ENCODE data around the gene SMIM45.

SMIM45 gene

GRCh38 chr22:41919357-41920224 is 32.4 kb upstream of the SMIM45 start:
- CTCF ChIA-PET = no interaction called here
- peaks cover 10 to 47% of the 10 kb centered on the region in 2 experiments for H3K27me3 ChIP-seq (replicated peaks in 1 of 2; ENCODE audit: control insufficient read depth in 2 of 2, extremely low read depth in 1 of 2, insufficient read depth in 2 of 2, low read length in 1 of 2)
- POLR2A ChIA-PET = interaction anchor here in 1 of 2 donors (0.6 kb wide), 1 partner anchor 57 kb away, joined by 3 read pairs; no protein-coding TSS in a partner anchor
- H3K27ac ChIP-seq (ENCODE audit: low read length) = peak overlapping the region; percentile 7
- peaks cover 20 to 29% (median 23%) of the 10 kb centered on the region in 3 donors for H3K4me1 Mint-ChIP-seq
- no peaks in the 10 kb centered on the region for H3K36me3 Mint-ChIP-seq
- no peaks in the 10 kb centered on the region for H3K9me3 ChIP-seq
- no peaks in the 10 kb centered on the region for H3K36me3 ChIP-seq (ENCODE audit: control insufficient read depth in 2 of 2, extremely low read depth in 1 of 2, insufficient read depth in 1 of 2, low read length in 1 of 2)
- H3K9me3 Mint-ChIP-seq = no peaks in the 10 kb centered on the region
- H3K4me1 ChIP-seq (ENCODE audit: control insufficient read depth in 1 of 2, extremely low read depth in 1 of 2, insufficient read depth in 2 of 2, low read length in 2 of 2) = peaks cover 5 to 40% of the 10 kb centered on the region in 2 experiments
- 10% methylated on average over 49 of the region's 62 CpGs for WGBS (ENCODE audit: insufficient coverage)
- peak; percentile 46 to 66 (median 52) for ATAC-seq (replicated peaks in 1 of 4)
- DNase-seq = peak in 7 of 35 experiments; percentile 22 to 51 (median 33)
- H3K4me3 ChIP-seq (ENCODE audit: control insufficient read depth in 1 of 2, extremely low read depth in 1 of 2, low read length in 1 of 2) = peak overlapping the region; percentile 48 to 68
- peak overlapping the region in 1 of 2 donors; percentile 48 for H3K27ac Mint-ChIP-seq
- peaks cover 4 to 17% of the 10 kb centered on the region in 2 donors for H3K27me3 Mint-ChIP-seq
- peak overlapping the region; percentile 66 to 75 (median 67) for H3K4me3 Mint-ChIP-seq

- H3K36me3 ChIP-seq (ENCODE audit: control insufficient read depth in 2 of 2, extremely low read depth in 1 of 2, insufficient read depth in 1 of 2, low read length in 1 of 2) = no peaks in the 10 kb centered on the region
- ChIA-PET CTCF (interaction anchor here in 1 of 2 donors (1.3 kb wide), 1 partner anchor 174 kb away, joined by 3 read pairs; no protein-coding TSS in a partner anchor), POLR2A (no interaction called here)
- H3K27me3 ChIP-seq (replicated peaks in 1 of 2; ENCODE audit: control insufficient read depth in 2 of 2, extremely low read depth in 1 of 2, insufficient read depth in 2 of 2, low read length in 1 of 2) = peaks cover 10 to 47% of the 10 kb centered on the region in 2 experiments
- H3K4me3 ChIP-seq (ENCODE audit: control insufficient read depth in 1 of 2, extremely low read depth in 1 of 2, low read length in 1 of 2) = no peak overlapping the region
- Mint-ChIP-seq H3K9me3 (no peaks in the 10 kb centered on the region), H3K4me1 (peaks cover 22 to 29% (median 25%) of the 10 kb centered on the region in 3 donors), H3K27ac (no peak overlapping the region), H3K4me3 (peak overlapping the region; percentile 47 to 75 (median 57)), H3K36me3 (no peaks in the 10 kb centered on the region), H3K27me3 (peaks cover 4 to 15% of the 10 kb centered on the region in 2 donors)
- DNase-seq = no peak
- no peaks in the 10 kb centered on the region for H3K9me3 ChIP-seq
- ATAC-seq (replicated peaks in 1 of 4) = peak in 1 of 4 experiments; percentile 1
- H3K27ac ChIP-seq (ENCODE audit: low read length) = no peak overlapping the region
- peaks cover 4 to 40% of the 10 kb centered on the region in 2 experiments for H3K4me1 ChIP-seq (ENCODE audit: control insufficient read depth in 1 of 2, extremely low read depth in 1 of 2, insufficient read depth in 2 of 2, low read length in 2 of 2)
- WGBS (ENCODE audit: insufficient coverage) = 79% methylated on average over 17 of the region's 21 CpGs
Observed at GRCh38 chr22:41920271-41920976, 31.5 kb upstream of the SMIM45 start.

GRCh38 chr22:41922328-41922727 is 29.6 kb upstream of the SMIM45 start:
- WGBS (ENCODE audit: insufficient coverage) = 84% methylated on average over 3 of the region's 5 CpGs
- H3K9me3 Mint-ChIP-seq = no peaks in the 10 kb centered on the region
- H3K36me3 ChIP-seq (ENCODE audit: control insufficient read depth in 2 of 2, extremely low read depth in 1 of 2, insufficient read depth in 1 of 2, low read length in 1 of 2) = no peaks in the 10 kb centered on the region
- no peak overlapping the region for H3K4me3 ChIP-seq (ENCODE audit: control insufficient read depth in 1 of 2, extremely low read depth in 1 of 2, low read length in 1 of 2)
- DNase-seq = no peak
- H3K27me3 ChIP-seq (replicated peaks in 1 of 2; ENCODE audit: control insufficient read depth in 2 of 2, extremely low read depth in 1 of 2, insufficient read depth in 2 of 2, low read length in 1 of 2) = peaks cover 0 to 44% of the 10 kb centered on the region in 2 experiments
- no peak overlapping the region for H3K27ac Mint-ChIP-seq
- no peak overlapping the region for H3K27ac ChIP-seq (ENCODE audit: low read length)
- POLR2A ChIA-PET = interaction anchor here (0.7 kb wide), 2 partner anchors 26 to 60 kb away, joined by 6 to 9 read pairs; no protein-coding TSS in a partner anchor
- no peak for ATAC-seq (replicated peaks in 1 of 4)
- H3K36me3 Mint-ChIP-seq = no peaks in the 10 kb centered on the region
- peaks cover 21 to 25% (median 24%) of the 10 kb centered on the region in 3 donors for H3K4me1 Mint-ChIP-seq
- no peaks in the 10 kb centered on the region for H3K27me3 Mint-ChIP-seq
- CTCF ChIA-PET = no interaction called here
- H3K4me3 Mint-ChIP-seq = no peak overlapping the region
- no peaks in the 10 kb centered on the region for H3K9me3 ChIP-seq
- H3K4me1 ChIP-seq (ENCODE audit: control insufficient read depth in 1 of 2, extremely low read depth in 1 of 2, insufficient read depth in 2 of 2, low read length in 2 of 2) = peaks cover 3 to 48% of the 10 kb centered on the region in 2 experiments

GRCh38 chr22:41922940-41923594 is 28.9 kb upstream of the SMIM45 start:
- no peak overlapping the region for H3K4me3 Mint-ChIP-seq
- Histone ChIP-seq H3K9me3 (no peaks in the 10 kb centered on the region), H3K27ac (ENCODE audit: low read length) (no peak overlapping the region), H3K4me3 (ENCODE audit: control insufficient read depth in 1 of 2, extremely low read depth in 1 of 2, low read length in 1 of 2) (no peak overlapping the region), H3K4me1 (ENCODE audit: control insufficient read depth in 1 of 2, extremely low read depth in 1 of 2, insufficient read depth in 2 of 2, low read length in 2 of 2) (peaks cover 3 to 46% of the 10 kb centered on the region in 2 experiments), H3K36me3 (ENCODE audit: control insufficient read depth in 2 of 2, extremely low read depth in 1 of 2, insufficient read depth in 1 of 2, low read length in 1 of 2) (no peaks in the 10 kb centered on the region), H3K27me3 (replicated peaks in 1 of 2; ENCODE audit: control insufficient read depth in 2 of 2, extremely low read depth in 1 of 2, insufficient read depth in 2 of 2, low read length in 1 of 2) (peaks cover 0 to 36% of the 10 kb centered on the region in 2 experiments)
- ATAC-seq (replicated peaks in 1 of 4) (no peak), DNase-seq (no peak)
- no peak overlapping the region for H3K27ac Mint-ChIP-seq
- H3K9me3 Mint-ChIP-seq = no peaks in the 10 kb centered on the region
- POLR2A ChIA-PET = interaction anchor here (0.7 to 1.0 kb wide), 3 partner anchors 11 to 225 kb away, joined by 3 to 6 read pairs (median 3); no protein-coding TSS in a partner anchor
- peaks cover 23 to 29% (median 27%) of the 10 kb centered on the region in 3 donors for H3K4me1 Mint-ChIP-seq
- 81% methylated on average over 3 of the region's 4 CpGs for WGBS (ENCODE audit: insufficient coverage)
- H3K36me3 Mint-ChIP-seq = no peaks in the 10 kb centered on the region
- CTCF ChIA-PET = interaction anchor here in 1 of 2 donors (0.6 to 1.7 kb wide), 2 partner anchors 18 to 84 kb away, joined by 3 to 6 read pairs; no protein-coding TSS in a partner anchor
- no peaks in the 10 kb centered on the region for H3K27me3 Mint-ChIP-seq

GRCh38 chr22:41923595-41924276 is 28.2 kb upstream of the SMIM45 start:
- no peak for DNase-seq
- peaks cover 0 to 30% of the 10 kb centered on the region in 2 experiments for H3K27me3 ChIP-seq (replicated peaks in 1 of 2; ENCODE audit: control insufficient read depth in 2 of 2, extremely low read depth in 1 of 2, insufficient read depth in 2 of 2, low read length in 1 of 2)
- H3K9me3 Mint-ChIP-seq = no peaks in the 10 kb centered on the region
- no peaks in the 10 kb centered on the region for H3K36me3 ChIP-seq (ENCODE audit: control insufficient read depth in 2 of 2, extremely low read depth in 1 of 2, insufficient read depth in 1 of 2, low read length in 1 of 2)
- no peaks in the 10 kb centered on the region for H3K9me3 ChIP-seq
- no peaks in the 10 kb centered on the region for H3K27me3 Mint-ChIP-seq
- no peak for ATAC-seq (replicated peaks in 1 of 4)
- no peak overlapping the region for H3K4me3 ChIP-seq (ENCODE audit: control insufficient read depth in 1 of 2, extremely low read depth in 1 of 2, low read length in 1 of 2)
- H3K36me3 Mint-ChIP-seq = no peaks in the 10 kb centered on the region
- no peak overlapping the region for H3K27ac Mint-ChIP-seq
- peaks cover 3 to 46% of the 10 kb centered on the region in 2 experiments for H3K4me1 ChIP-seq (ENCODE audit: control insufficient read depth in 1 of 2, extremely low read depth in 1 of 2, insufficient read depth in 2 of 2, low read length in 2 of 2)
- POLR2A ChIA-PET = interaction anchor here (0.7 to 1.1 kb wide), 4 partner anchors 11 to 226 kb away, joined by 3 read pairs; no protein-coding TSS in a partner anchor
- H3K4me1 Mint-ChIP-seq = peaks cover 22 to 32% (median 29%) of the 10 kb centered on the region in 3 donors
- 88% methylated on average over 7 of the region's 14 CpGs for WGBS (ENCODE audit: insufficient coverage)
- H3K4me3 Mint-ChIP-seq = no peak overlapping the region
- H3K27ac ChIP-seq (ENCODE audit: low read length) = no peak overlapping the region
- CTCF ChIA-PET = interaction anchor here in 1 of 2 donors (0.6 to 1.7 kb wide), 2 partner anchors 17 to 84 kb away, joined by 3 to 6 read pairs; no protein-coding TSS in a partner anchor

All from T-cell (primary cell).